ENCODE data around the gene HDHD3.

GRCh38 chr9:113391917-113392316 is 15.1 kb upstream of the HDHD3 start:
- TF ChIP-seq CTCF (IDR thresholded peaks at IDR 0.05; ENCODE audit: insufficient read depth, low read depth, low read length): no peak
- TF ChIP-seq EZH2 (IDR thresholded peaks at IDR 0.05; ENCODE audit: insufficient read depth, low read length): no peak
